NT2/D1 (cell line): ENCODE data around the gene HOXA3.

ENCODE experiments used
- SUZ12 ChIP-seq: IDR thresholded peaks from 2 replicates; pipeline ENCODE4 v1.6.1; 2011; ENCODE audit not compliant: insufficient read length, insufficient read depth; ENCODE audit errors: extremely low read depth
- YY1 ChIP-seq: IDR thresholded peaks from 2 replicates; pipeline ENCODE4 v1.6.1; 2011; ENCODE audit not compliant: insufficient read length, insufficient read depth
- ZNF274 ChIP-seq: IDR thresholded peaks from 2 replicates; pipeline ENCODE4 v1.6.1; 2011; ENCODE audit warnings: mild to moderate bottlenecking, low read depth, low read length

DNA sequence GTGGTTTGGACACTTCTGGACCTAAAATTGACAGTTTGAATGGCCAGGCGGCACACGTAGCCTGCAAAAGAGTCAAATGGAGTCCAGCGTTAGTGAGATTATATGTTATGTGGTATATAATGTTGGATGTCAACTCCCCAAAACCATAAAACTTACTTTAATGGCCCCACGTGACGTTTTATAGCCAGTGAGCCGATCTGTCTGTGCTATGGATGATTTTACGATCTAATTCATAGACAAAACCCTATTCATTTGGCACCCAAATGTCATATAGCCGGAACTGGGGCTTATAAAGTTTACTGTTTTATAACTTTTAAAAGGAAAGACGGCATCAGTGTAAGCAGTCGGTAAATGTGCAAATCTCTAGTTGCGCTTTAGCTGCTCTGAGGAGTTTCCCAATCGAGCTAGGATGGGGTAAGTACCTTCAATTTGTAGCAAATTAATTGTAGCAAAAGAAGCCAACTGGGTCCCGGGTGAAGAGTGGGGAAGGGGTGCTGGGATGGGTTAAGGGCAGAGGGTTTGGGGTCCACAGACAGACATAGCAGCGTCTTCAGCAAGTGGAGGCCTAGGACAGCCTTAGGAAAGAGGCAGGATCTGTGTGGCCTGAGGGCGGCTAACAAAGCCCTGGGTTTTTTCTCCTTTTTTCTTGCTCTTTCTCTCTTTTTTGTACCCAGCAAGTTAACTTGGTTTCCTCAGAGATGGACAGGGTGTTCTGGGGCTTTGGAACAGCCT lies 12.1 kb downstream of the HOXA3 start:
- TF ChIP-seq ZNF274: no peak
- no peak for TF ChIP-seq YY1
- TF ChIP-seq SUZ12: no peak
